ENCODE measurements around the gene EFCAB12.

Gene EFCAB12

DNA sequence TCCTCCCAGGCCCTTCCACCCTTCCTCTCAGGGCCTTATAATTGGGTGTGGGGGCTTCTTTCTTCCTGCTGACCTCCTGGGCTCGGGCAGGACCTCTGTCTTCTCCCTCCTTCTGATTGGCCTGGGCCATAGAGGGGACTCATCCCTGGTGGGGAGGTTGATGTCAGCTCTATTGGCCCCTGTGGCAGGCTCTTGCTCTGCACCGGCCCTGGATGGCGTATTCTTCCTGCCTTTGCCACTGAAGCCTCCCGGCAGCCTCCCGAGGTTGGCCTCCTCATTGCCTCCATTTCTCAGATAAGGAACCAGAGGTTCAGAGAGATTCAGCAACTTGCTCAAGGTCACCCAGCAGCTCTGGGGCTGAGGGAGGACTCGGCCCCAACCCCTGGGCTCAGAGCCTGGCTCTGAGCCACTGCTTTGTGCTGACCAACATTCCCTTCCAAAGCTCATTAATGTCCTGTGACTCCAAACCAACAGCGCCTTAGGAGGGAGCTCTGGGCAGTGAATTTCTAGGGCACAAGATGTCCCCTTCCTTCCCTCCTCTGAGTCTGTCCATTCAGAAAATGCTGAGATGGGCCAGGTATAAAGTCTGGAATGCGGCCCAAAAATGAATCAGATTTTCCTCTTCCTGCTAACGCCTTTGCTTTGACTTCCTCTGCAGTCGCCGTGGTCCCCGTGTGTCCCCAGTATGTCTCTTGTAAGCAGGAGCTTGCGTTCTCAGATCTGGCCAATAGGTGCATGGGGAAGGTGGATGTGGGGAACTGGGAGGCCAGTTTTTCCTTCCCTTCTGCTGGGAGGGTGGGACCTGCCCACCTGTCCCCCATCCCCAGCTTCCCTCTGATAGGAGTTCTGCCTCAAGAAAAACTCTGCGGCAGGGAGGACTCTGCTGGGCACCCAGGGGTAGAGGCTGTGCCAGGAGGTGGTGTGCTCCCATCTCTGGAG lies 75.5 kb downstream of the EFCAB12 start:
- no peak overlapping the region for H3K4me3 ChIP-seq (ENCODE audit: low read depth, low read length)
- TF ChIP-seq, protein P1, sequence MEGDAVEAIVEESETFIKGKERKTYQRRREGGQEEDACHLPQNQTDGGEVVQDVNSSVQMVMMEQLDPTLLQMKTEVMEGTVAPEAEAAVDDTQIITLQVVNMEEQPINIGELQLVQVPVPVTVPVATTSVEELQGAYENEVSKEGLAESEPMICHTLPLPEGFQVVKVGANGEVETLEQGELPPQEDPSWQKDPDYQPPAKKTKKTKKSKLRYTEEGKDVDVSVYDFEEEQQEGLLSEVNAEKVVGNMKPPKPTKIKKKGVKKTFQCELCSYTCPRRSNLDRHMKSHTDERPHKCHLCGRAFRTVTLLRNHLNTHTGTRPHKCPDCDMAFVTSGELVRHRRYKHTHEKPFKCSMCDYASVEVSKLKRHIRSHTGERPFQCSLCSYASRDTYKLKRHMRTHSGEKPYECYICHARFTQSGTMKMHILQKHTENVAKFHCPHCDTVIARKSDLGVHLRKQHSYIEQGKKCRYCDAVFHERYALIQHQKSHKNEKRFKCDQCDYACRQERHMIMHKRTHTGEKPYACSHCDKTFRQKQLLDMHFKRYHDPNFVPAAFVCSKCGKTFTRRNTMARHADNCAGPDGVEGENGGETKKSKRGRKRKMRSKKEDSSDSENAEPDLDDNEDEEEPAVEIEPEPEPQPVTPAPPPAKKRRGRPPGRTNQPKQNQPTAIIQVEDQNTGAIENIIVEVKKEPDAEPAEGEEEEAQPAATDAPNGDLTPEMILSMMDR (conservative IDR thresholded peaks at IDR 0.05; ENCODE audit: low read depth, low read length), result no peak
- no peak for DNase-seq (ENCODE audit: low read depth)

DNA sequence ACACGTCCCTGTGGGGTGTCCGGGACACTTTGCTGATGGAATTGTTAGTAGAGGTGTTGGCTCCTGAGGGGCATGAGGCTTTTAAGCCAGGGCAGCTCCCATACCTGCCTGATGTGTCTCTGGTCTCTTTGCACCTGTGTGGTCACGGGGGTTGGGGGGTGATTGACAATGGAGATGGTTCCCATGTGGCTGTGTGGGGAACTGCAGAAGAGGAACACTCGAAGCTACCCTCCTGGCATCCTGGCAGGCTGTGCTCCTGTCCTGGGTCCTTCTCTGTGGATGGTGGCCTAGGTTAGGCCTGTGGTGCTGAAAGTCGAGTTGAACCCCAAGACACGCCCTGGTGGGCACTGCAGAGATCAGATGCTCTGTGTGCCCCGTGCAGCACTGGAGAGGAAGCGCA lies 76.4 kb downstream of the EFCAB12 start:
- DNase-seq (ENCODE audit: low read depth), result no peak
- TF ChIP-seq, protein P1 (conservative IDR thresholded peaks at IDR 0.05; ENCODE audit: low read depth, low read length), result peak; percentile 27
- H3K4me3 ChIP-seq (ENCODE audit: low read depth, low read length), result no peak overlapping the region

Measured in choroid plexus epithelial cell (primary cell).